Trophoblast cell (in vitro differentiated cells and primary cell): Measurements from ENCODE around the gene NDST3.

Source experiments
- DNase-seq, 2 donors: peaks; one replicate each; pipeline ENCODE4 v3.0.0-alpha.2; 2016
- H2AFZ ChIP-seq: 2 replicates; pipeline ENCODE4 v1.6.1; 2013; ENCODE audit warnings: low read length, moderate library complexity, mild to moderate bottlenecking; ENCODE audit not compliant: insufficient read depth, poor library complexity
- H2AK5ac ChIP-seq: 2 replicates; pipeline ENCODE4 v1.6.1; 2013; ENCODE audit warnings: mild to moderate bottlenecking, low read length
- H2BK120ac ChIP-seq: 2 replicates; pipeline ENCODE4 v1.6.1; 2013; ENCODE audit warnings: low read length, mild to moderate bottlenecking, moderate library complexity; ENCODE audit not compliant: insufficient read depth, poor library complexity
- H2BK12ac ChIP-seq: 2 replicates; pipeline ENCODE4 v1.6.1; 2013; ENCODE audit warnings: mild to moderate bottlenecking, low read length, moderate library complexity
- H2BK5ac ChIP-seq: 2 replicates; pipeline ENCODE4 v1.6.1; 2013; ENCODE audit warnings: low read length, low read depth, moderate library complexity, mild to moderate bottlenecking; ENCODE audit not compliant: poor library complexity
- H3K14ac ChIP-seq: 2 replicates; pipeline ENCODE4 v1.6.1; 2013; ENCODE audit warnings: mild to moderate bottlenecking, low read length
- H3K18ac ChIP-seq: 2 replicates; pipeline ENCODE4 v1.6.1; 2013; ENCODE audit warnings: mild to moderate bottlenecking, low read length
- H3K23ac ChIP-seq: 2 replicates; pipeline ENCODE4 v1.6.1; 2013; ENCODE audit warnings: low read length
- H3K27ac ChIP-seq: 2 replicates; pipeline ENCODE4 v1.5.1; 2013; ENCODE audit warnings: low read depth, mild to moderate bottlenecking, inconsistent platforms, low read length, moderate library complexity
- H3K27me3 ChIP-seq: 2 replicates; pipeline ENCODE4 v1.6.1; 2013; ENCODE audit warnings: inconsistent platforms, mild to moderate bottlenecking, low read length, moderate library complexity; ENCODE audit not compliant: insufficient read depth
- H3K36me3 ChIP-seq, 2 experiments: 1 replicate in 1 of 2; 2 replicates in 1 of 2; pipeline ENCODE4 v1.6.1; 2013; ENCODE audit warnings: low read length in 2 of 2, mild to moderate bottlenecking in 2 of 2, moderate library complexity in 1 of 2; ENCODE audit not compliant: insufficient read depth in 2 of 2, control insufficient read depth in 1 of 2
- H3K4ac ChIP-seq: 2 replicates; pipeline ENCODE4 v1.6.1; 2013; ENCODE audit warnings: low read depth, mild to moderate bottlenecking, low read length, moderate library complexity
- H3K4me1 ChIP-seq, 2 experiments: 1 replicate in 1 of 2; 2 replicates in 1 of 2; pipeline ENCODE4 v1.6.1; 2013; ENCODE audit warnings: low read length in 2 of 2, mild to moderate bottlenecking in 2 of 2, moderate library complexity in 1 of 2; ENCODE audit not compliant: insufficient read depth in 2 of 2, control insufficient read depth in 1 of 2
- H3K4me2 ChIP-seq: 2 replicates; pipeline ENCODE4 v1.6.1; 2013; ENCODE audit warnings: inconsistent platforms, mild to moderate bottlenecking, low read length, moderate library complexity
- H3K4me3 ChIP-seq: 2 replicates; pipeline ENCODE4 v1.5.1; 2013; ENCODE audit warnings: mild to moderate bottlenecking, low read depth, low read length, inconsistent platforms
- H3K79me1 ChIP-seq: one replicate; pipeline ENCODE4 v1.6.1; 2013; ENCODE audit warnings: low read length
- H3K79me2 ChIP-seq: 2 replicates; pipeline ENCODE4 v1.6.1; 2013; ENCODE audit warnings: low read length, mild to moderate bottlenecking; ENCODE audit not compliant: control insufficient read depth, insufficient read depth, poor library complexity
- H3K9ac ChIP-seq: 2 replicates; pipeline ENCODE4 v1.6.1; 2013; ENCODE audit warnings: mild to moderate bottlenecking, low read length
- H3K9me3 ChIP-seq: 2 replicates; pipeline ENCODE4 v1.6.1; 2013; ENCODE audit warnings: low read depth, mild to moderate bottlenecking, control low read depth, inconsistent platforms, low read length; ENCODE audit not compliant: insufficient read depth
- H4K12ac ChIP-seq: 2 replicates; pipeline ENCODE4 v1.6.1; 2013; ENCODE audit warnings: low read depth, mild to moderate bottlenecking, low read length, moderate library complexity
- H4K8ac ChIP-seq: 2 replicates; pipeline ENCODE4 v1.6.1; 2013; ENCODE audit warnings: low read depth, mild to moderate bottlenecking, low read length, moderate library complexity
- H4K91ac ChIP-seq: one replicate; pipeline ENCODE4 v1.6.1; 2013; ENCODE audit warnings: low read depth, mild to moderate bottlenecking, low read length, moderate library complexity
- WGBS: extraction: QIAGEN DNeasy Blood & Tissue Kit; methylation state at CpG from one replicate; pipeline ENCODE4 v1.1.7; 2013; ENCODE audit warnings: missing lambda C conversion rate; ENCODE audit not compliant: insufficient read length, insufficient coverage; ENCODE audit errors: extremely low coverage; 5-methylcytosine and 5-hydroxymethylcytosine counted together

Gene NDST3

GRCh38 chr4:118171381-118171780 is 137.1 kb downstream of the NDST3 start:
- H3K27ac ChIP-seq = no peak overlapping the region
- no peaks in the 10 kb centered on the region for H3K9me3 ChIP-seq
- no peaks in the 10 kb centered on the region for H3K4me1 ChIP-seq
- no peak overlapping the region for H2AK5ac ChIP-seq
- H3K36me3 ChIP-seq = no peaks in the 10 kb centered on the region
- no peaks in the 10 kb centered on the region for H3K79me1 ChIP-seq
- no peak for DNase-seq
- no peak overlapping the region for H3K18ac ChIP-seq
- WGBS = no CpG with 5 or more reads among the region's 4 CpGs
- no peak overlapping the region for H3K9ac ChIP-seq
- no peak overlapping the region for H3K23ac ChIP-seq
- no peak overlapping the region for H3K14ac ChIP-seq
- no peak overlapping the region for H2AFZ ChIP-seq
- no peaks in the 10 kb centered on the region for H3K27me3 ChIP-seq
- H2BK12ac ChIP-seq = no peak overlapping the region
- no peaks in the 10 kb centered on the region for H3K79me2 ChIP-seq
- H2BK120ac ChIP-seq = no peak overlapping the region
- no peak overlapping the region for H4K91ac ChIP-seq
- H3K4me3 ChIP-seq = no peak overlapping the region
- H3K4me2 ChIP-seq = no peak overlapping the region
- H4K12ac ChIP-seq = no peak overlapping the region
- no peak overlapping the region for H2BK5ac ChIP-seq
- H4K8ac ChIP-seq = no peak overlapping the region
- no peak overlapping the region for H3K4ac ChIP-seq

GRCh38 chr4:118173126-118173525 is 138.8 kb downstream of the NDST3 start:
- no peak overlapping the region for H3K4me2 ChIP-seq

GRCh38 chr4:118173956-118174725 is 139.9 kb downstream of the NDST3 start:
- H4K91ac ChIP-seq = no peak overlapping the region
- no peaks in the 10 kb centered on the region for H3K27me3 ChIP-seq
- H2AK5ac ChIP-seq = no peak overlapping the region
- H2BK5ac ChIP-seq = no peak overlapping the region
- no peak overlapping the region for H3K14ac ChIP-seq
- no peak overlapping the region for H3K23ac ChIP-seq
- no peak overlapping the region for H4K8ac ChIP-seq
- no peaks in the 10 kb centered on the region for H3K79me1 ChIP-seq
- H4K12ac ChIP-seq = no peak overlapping the region
- no peaks in the 10 kb centered on the region for H3K79me2 ChIP-seq
- H3K4me2 ChIP-seq = no peak overlapping the region
- no peak overlapping the region for H2BK12ac ChIP-seq
- H3K27ac ChIP-seq = no peak overlapping the region
- no peak overlapping the region for H3K18ac ChIP-seq
- H2AFZ ChIP-seq = no peak overlapping the region
- no peak overlapping the region for H3K4ac ChIP-seq
- DNase-seq = no peak
- H3K36me3 ChIP-seq = no peaks in the 10 kb centered on the region
- WGBS = no CpG with 5 or more reads among the region's 4 CpGs
- no peak overlapping the region for H2BK120ac ChIP-seq
- no peaks in the 10 kb centered on the region for H3K4me1 ChIP-seq
- H3K4me3 ChIP-seq = no peak overlapping the region
- no peaks in the 10 kb centered on the region for H3K9me3 ChIP-seq
- no peak overlapping the region for H3K9ac ChIP-seq

More at GRCh38 chr4:118173126-118173525, 138.8 kb downstream of the NDST3 start:
- Histone ChIP-seq H3K4ac (no peak overlapping the region), H3K27ac (no peak overlapping the region), H3K9ac (no peak overlapping the region), H3K14ac (no peak overlapping the region), H4K8ac (no peak overlapping the region), H4K12ac (no peak overlapping the region), H3K79me1 (no peaks in the 10 kb centered on the region), H3K27me3 (no peaks in the 10 kb centered on the region), H3K23ac (no peak overlapping the region), H3K4me1 (no peaks in the 10 kb centered on the region), H3K9me3 (no peaks in the 10 kb centered on the region), H3K18ac (no peak overlapping the region), H2AFZ (no peak overlapping the region), H2BK120ac (no peak overlapping the region), H4K91ac (no peak overlapping the region), H3K4me3 (no peak overlapping the region), H3K79me2 (no peaks in the 10 kb centered on the region), H3K36me3 (no peaks in the 10 kb centered on the region), H2BK5ac (no peak overlapping the region), H2BK12ac (no peak overlapping the region), H2AK5ac (no peak overlapping the region)
- DNase-seq = no peak

GRCh38 chr4:118175506-118175905 is 141.2 kb downstream of the NDST3 start:
- no peak overlapping the region for H3K27ac ChIP-seq
- no peaks in the 10 kb centered on the region for H3K9me3 ChIP-seq
- no peak overlapping the region for H3K23ac ChIP-seq
- no peak overlapping the region for H2AK5ac ChIP-seq
- no peak overlapping the region for H3K4me2 ChIP-seq
- H2BK12ac ChIP-seq = no peak overlapping the region
- no peak overlapping the region for H2BK120ac ChIP-seq
- no peaks in the 10 kb centered on the region for H3K79me2 ChIP-seq
- H3K36me3 ChIP-seq = no peaks in the 10 kb centered on the region
- H3K9ac ChIP-seq = no peak overlapping the region
- H2BK5ac ChIP-seq = no peak overlapping the region
- DNase-seq = no peak
- H3K27me3 ChIP-seq = no peaks in the 10 kb centered on the region
- no peak overlapping the region for H4K91ac ChIP-seq
- no peak overlapping the region for H3K18ac ChIP-seq
- H3K4me1 ChIP-seq = no peaks in the 10 kb centered on the region
- no peak overlapping the region for H3K4ac ChIP-seq
- WGBS = no CpG with 5 or more reads among the region's 4 CpGs
- H2AFZ ChIP-seq = no peak overlapping the region
- H4K8ac ChIP-seq = no peak overlapping the region
- H3K79me1 ChIP-seq = no peaks in the 10 kb centered on the region
- H4K12ac ChIP-seq = no peak overlapping the region
- H3K4me3 ChIP-seq = no peak overlapping the region
- no peak overlapping the region for H3K14ac ChIP-seq
